Stomach smooth muscle (tissue), 2 donors: Measurements from ENCODE around the gene CNPY4.

ENCODE experiments used
- H3K27ac ChIP-seq: one replicate; pipeline ENCODE4 v1.7.0; 2013; ENCODE audit warnings: mild to moderate bottlenecking, low read length, inconsistent platforms
- H3K27me3 ChIP-seq, 2 donors: one replicate each; pipeline ENCODE4 v1.7.0; 2013; ENCODE audit warnings: low read length in 2 of 2; ENCODE audit not compliant: insufficient read depth in 2 of 2, control insufficient read depth in 1 of 2
- H3K36me3 ChIP-seq, 2 donors: one replicate each; pipeline ENCODE4 v1.7.0; 2013; ENCODE audit warnings: low read length in 2 of 2; ENCODE audit not compliant: control insufficient read depth in 2 of 2, insufficient read depth in 2 of 2
- H3K4me1 ChIP-seq: one replicate; pipeline ENCODE4 v1.7.0; 2013; ENCODE audit warnings: low read length; ENCODE audit not compliant: control insufficient read depth, insufficient read depth
- H3K4me3 ChIP-seq, 2 donors: one replicate each; pipeline ENCODE4 v1.7.0; 2013; ENCODE audit warnings: low read length in 2 of 2
- H3K9ac ChIP-seq, 2 donors: one replicate each; pipeline ENCODE4 v1.7.0; 2013; ENCODE audit warnings: low read length in 2 of 2, mild to moderate bottlenecking in 1 of 2
- H3K9me3 ChIP-seq, 2 donors: one replicate each; pipeline ENCODE4 v1.7.0; 2013; ENCODE audit warnings: low read length in 2 of 2; ENCODE audit not compliant: control insufficient read depth in 2 of 2
- donor health status: healthy.
- donor health status: Pancreatic carcinoma.

CNPY4 gene

DNA sequence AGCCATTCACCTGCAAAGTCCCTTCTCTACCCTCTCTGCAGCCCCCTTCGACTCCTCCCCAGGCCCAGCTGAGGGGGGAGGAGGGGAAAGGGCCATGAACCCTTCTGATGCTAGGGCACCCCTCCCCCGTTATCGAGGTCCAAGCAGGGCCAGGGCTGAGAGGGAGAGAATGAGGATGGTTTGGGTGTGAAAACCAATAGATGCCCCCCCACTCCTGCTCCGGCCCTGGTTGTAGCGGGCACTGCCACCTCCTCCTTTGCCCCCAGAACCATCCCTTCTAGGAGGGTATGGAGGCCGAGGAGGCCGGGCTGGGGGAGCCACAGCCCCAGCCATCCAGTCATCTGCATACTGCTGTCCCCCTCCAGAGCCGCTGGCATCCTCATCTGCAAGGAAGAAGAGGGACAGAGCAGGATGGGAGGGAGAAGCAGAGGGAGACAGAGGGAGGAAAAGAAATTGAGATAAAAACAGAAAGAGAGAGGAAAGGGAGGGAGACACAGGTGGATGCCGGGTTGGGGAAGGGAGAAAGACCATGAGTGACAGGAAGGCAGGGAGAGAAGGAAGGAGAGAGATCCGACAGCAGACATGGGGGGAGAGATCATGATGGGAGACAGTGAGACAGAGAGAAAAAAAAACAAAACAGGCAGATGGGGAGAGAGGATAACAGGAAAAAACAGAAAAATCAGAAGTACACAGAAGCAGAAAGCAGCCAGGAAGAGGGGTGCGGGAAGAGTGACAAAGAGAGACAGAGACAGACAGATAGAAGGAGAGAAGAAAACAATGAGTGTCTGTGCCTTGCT lies 50.9 kb downstream of the CNPY4 start:
- Histone ChIP-seq H3K4me3 (no peak overlapping the region), H3K27me3 (peaks cover 12 to 16% of the 10 kb centered on the region in 2 donors), H3K27ac (no peak overlapping the region), H3K4me1 (peaks cover 21% of the 10 kb centered on the region), H3K36me3 (no peaks in the 10 kb centered on the region), H3K9ac (no peak overlapping the region), H3K9me3 (no peaks in the 10 kb centered on the region)

GRCh38 chr7:100171087-100171681 lies 51.8 kb downstream of the CNPY4 start:
- Histone ChIP-seq H3K9ac (no peak overlapping the region), H3K27me3 (peaks cover 12 to 16% of the 10 kb centered on the region in 2 donors), H3K4me3 (peak overlapping the region in 1 of 2 donors; percentile 40)

GRCh38 chr7:100171840-100172239 lies 52.4 kb downstream of the CNPY4 start:
- Histone ChIP-seq H3K4me3 (no peak overlapping the region), H3K27ac (no peak overlapping the region)

More at GRCh38 chr7:100171087-100171681, 51.8 kb downstream of the CNPY4 start:
- no peaks in the 10 kb centered on the region for H3K36me3 ChIP-seq
- H3K4me1 ChIP-seq = peaks cover 21% of the 10 kb centered on the region
- no peaks in the 10 kb centered on the region for H3K9me3 ChIP-seq
- H3K27ac ChIP-seq = no peak overlapping the region

DNA sequence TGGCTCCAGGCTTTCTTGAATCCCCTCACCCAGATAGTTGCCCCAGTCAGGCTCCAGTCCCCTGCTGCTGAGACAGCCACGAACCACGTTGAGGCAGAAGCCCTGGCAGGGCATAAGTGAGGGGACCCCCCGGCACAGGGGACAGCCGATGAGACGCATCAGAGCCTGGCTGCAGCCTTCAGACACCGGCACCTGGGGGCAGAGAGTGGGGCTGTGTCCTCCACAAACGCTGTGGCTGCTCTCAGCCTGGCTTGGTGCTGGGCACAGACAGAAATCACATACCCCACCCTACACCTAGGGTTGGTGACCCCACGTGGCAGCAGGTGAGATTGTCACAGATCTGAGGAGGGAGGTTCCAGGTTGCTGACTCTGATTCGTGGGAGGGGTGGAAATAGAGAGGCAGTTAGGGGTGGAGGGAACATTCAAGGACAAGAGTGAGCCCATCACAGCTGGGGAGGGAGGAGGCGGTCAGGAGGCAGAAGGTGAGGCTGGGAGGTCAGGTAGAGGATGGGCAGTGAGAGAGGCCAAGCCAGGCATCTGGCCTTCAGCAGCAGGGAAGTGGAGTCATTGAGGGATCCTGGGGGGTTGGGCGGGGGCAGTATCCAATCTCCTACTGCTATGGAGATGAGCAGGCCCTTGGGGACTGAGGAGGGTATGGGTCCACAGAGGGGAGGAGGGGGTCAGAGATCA lies 54.5 kb downstream of the CNPY4 start:
- peaks cover 6 to 16% of the 10 kb centered on the region in 2 donors for H3K27me3 ChIP-seq
- H3K4me1 ChIP-seq = peaks cover 17% of the 10 kb centered on the region
- no peak overlapping the region for H3K4me3 ChIP-seq
- no peaks in the 10 kb centered on the region for H3K9me3 ChIP-seq
- H3K27ac ChIP-seq = no peak overlapping the region
- H3K9ac ChIP-seq = no peak overlapping the region
- no peaks in the 10 kb centered on the region for H3K36me3 ChIP-seq

More at GRCh38 chr7:100171840-100172239, 52.4 kb downstream of the CNPY4 start:
- peaks cover 9 to 16% of the 10 kb centered on the region in 2 donors for H3K27me3 ChIP-seq
- no peaks in the 10 kb centered on the region for H3K9me3 ChIP-seq
- no peak overlapping the region for H3K9ac ChIP-seq
- H3K36me3 ChIP-seq = no peaks in the 10 kb centered on the region
- H3K4me1 ChIP-seq = peaks cover 26% of the 10 kb centered on the region

DNA sequence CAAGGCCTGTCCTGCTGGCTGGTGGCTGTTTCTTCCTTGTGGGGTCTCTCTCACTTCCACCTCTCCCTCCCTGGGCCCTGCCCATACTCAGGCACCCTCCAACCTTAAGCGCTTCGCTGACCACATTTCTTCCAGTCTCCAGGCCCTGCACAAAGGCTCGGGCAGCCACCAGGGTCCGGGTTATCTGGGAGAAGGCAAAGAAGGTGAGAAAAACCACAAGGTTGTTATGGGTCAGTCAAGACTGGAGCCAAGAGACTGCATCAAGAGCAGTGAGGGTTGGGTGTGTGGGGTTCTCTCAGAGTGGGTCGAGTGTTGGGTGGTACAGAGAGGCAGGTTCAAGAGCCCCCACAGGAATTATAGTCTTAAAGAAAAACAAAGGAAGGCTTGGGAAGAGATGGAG lies 55.1 kb downstream of the CNPY4 start:
- peaks cover 6 to 16% of the 10 kb centered on the region in 2 donors for H3K27me3 ChIP-seq
- no peaks in the 10 kb centered on the region for H3K9me3 ChIP-seq

More for the DNA sequence above, 55.1 kb downstream of the CNPY4 start:
- Histone ChIP-seq H3K36me3 (no peaks in the 10 kb centered on the region), H3K27ac (no peak overlapping the region), H3K4me3 (no peak overlapping the region), H3K9ac (no peak overlapping the region), H3K4me1 (peaks cover 17% of the 10 kb centered on the region)
